Esophagus (tissue), 2 donors: ENCODE measurements around the gene TTC28. TPM values are rescaled to one million over a fixed set of nuclear protein-coding genes. Genes with fewer than 3 reads are reported as not detected.
"Not testable (repeated sequence)": the region's sequence is repeated elsewhere in the genome, so short reads cannot be mapped to it uniquely, and the experiment has no call there.

Source experiments
- H3K27ac ChIP-seq, 2 donors: one replicate each; pipeline ENCODE4 v1.5.1; 2013; ENCODE audit warnings: low read depth in 2 of 2, mild to moderate bottlenecking in 2 of 2, inconsistent platforms in 1 of 2, low read length in 1 of 2, moderate library complexity in 1 of 2
- H3K27me3 ChIP-seq, 2 donors: one replicate each; pipeline ENCODE4 v1.6.1; 2013; ENCODE audit warnings: low read length in 2 of 2, control low read depth in 1 of 2, mild to moderate bottlenecking in 1 of 2; ENCODE audit not compliant: insufficient read depth in 2 of 2, control insufficient read depth in 1 of 2
- H3K36me3 ChIP-seq, 2 donors: one replicate each; pipeline ENCODE4 v1.6.1; 2013; ENCODE audit warnings: low read length in 1 of 2; ENCODE audit not compliant: control insufficient read depth in 2 of 2, insufficient read depth in 2 of 2
- H3K4me1 ChIP-seq, 2 donors: one replicate each; pipeline ENCODE4 v1.6.1; 2013; ENCODE audit warnings: low read length in 1 of 2; ENCODE audit not compliant: control insufficient read depth in 2 of 2, insufficient read depth in 2 of 2
- H3K4me3 ChIP-seq, 2 donors: one replicate each; pipeline ENCODE4 v1.5.1; 2013; ENCODE audit warnings: low read length in 2 of 2, mild to moderate bottlenecking in 2 of 2, low read depth in 1 of 2, moderate library complexity in 1 of 2
- H3K9me3 ChIP-seq, 2 donors: one replicate each; pipeline ENCODE4 v1.6.1; 2013; ENCODE audit warnings: mild to moderate bottlenecking in 2 of 2, low read depth in 1 of 2, low read length in 1 of 2, moderate library complexity in 1 of 2; ENCODE audit not compliant: control insufficient read depth in 2 of 2, insufficient read depth in 1 of 2
- WGBS, 2 donors: extraction: QIAGEN DNeasy Blood & Tissue Kit; methylation state at CpG; one replicate each; pipeline ENCODE4 v1.1.7; 2013; 5-methylcytosine and 5-hydroxymethylcytosine counted together
- polyA plus RNA-seq, 2 donors: library from polyadenylated mRNA; stranded (reverse); fragments of 200-250 nt; gene quantifications; one replicate each; pipeline ENCODE4 v1.2.3, GENCODE V29; 2013
- donor health status: healthy with polysubstance abuse.
- donor health status: Bipolar disorder and iron deficiency.

Gene TTC28
- polyA plus RNA-seq, 2 donors, result 1.4 to 2.6 TPM

DNA sequence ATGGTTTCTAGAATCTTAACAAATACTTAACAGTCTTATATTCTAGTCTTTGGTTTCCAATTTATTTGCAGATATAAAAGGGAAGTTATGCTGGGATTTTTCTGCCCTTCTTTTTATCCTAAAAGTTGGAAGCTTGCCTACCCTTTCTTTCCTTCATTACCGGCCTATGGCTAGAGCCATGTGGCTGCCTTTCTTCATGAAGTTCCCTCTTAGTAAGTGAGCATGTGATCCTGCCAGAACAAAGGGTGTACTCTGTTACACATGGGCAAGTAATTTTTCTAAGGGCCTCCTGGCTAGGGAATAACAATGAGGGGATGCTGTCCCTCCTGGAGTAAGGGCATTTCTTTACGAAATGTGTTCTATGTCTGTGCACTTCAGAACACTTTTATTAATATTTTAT is 508.5 kb downstream of the TTC28 start:
- 58 to 72% methylated on average over 2 of the region's 2 CpGs for WGBS, 2 donors

DNA sequence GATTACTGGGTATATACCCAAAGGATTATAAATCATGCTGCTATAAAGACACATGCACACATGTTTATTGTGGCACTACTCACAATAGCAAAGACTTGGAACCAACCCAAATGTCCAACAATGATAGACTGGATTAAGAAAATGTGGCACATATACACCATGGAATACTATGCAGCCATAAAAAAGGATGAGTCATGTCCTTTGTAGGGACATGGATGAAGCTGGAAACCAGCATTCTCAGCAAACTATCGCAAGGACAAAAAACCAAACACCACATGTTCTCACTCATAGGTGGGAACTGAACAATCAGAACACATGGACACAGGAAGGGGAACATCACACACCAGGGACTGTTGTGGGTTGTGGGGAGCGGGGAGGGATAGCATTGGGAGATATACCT is 510.3 kb downstream of the TTC28 start:
- H3K27ac ChIP-seq, H3K9me3 ChIP-seq, H3K4me1 ChIP-seq, H3K36me3 ChIP-seq, H3K4me3 ChIP-seq, H3K27me3 ChIP-seq: not testable (repeated sequence)
- WGBS, 2 donors, result 96 to 98% methylated on average over 2 of the region's 2 CpGs

More for the DNA sequence above, 508.5 kb downstream of the TTC28 start:
- Histone ChIP-seq H3K4me1 (no peaks in the 10 kb centered on the region), H3K27me3 (no peaks in the 10 kb centered on the region), H3K9me3 (no peaks in the 10 kb centered on the region), H3K36me3 (no peaks in the 10 kb centered on the region), H3K27ac (no peak overlapping the region), H3K4me3 (no peak overlapping the region)

DNA sequence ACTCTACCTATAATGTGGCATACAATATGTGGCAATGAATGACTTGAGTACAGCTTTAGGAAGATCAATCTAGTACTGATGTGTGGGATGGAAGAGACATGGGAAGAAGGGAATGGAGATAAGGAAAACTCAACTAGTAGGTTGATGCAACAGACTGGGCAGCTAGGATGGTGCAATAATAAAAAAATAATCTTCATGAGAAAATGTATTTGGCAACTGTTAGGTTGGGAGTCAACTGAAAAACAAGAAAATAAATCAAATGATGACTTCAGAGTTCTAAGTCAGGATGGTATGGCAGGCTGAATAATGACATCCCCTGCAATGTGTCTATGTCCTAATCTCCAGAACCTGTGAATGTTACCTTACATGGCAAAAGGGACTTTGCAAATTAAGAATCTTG is 523.8 kb downstream of the TTC28 start:
- Histone ChIP-seq H3K27ac (no peak overlapping the region), H3K4me1 (no peaks in the 10 kb centered on the region), H3K4me3 (no peak overlapping the region)

DNA sequence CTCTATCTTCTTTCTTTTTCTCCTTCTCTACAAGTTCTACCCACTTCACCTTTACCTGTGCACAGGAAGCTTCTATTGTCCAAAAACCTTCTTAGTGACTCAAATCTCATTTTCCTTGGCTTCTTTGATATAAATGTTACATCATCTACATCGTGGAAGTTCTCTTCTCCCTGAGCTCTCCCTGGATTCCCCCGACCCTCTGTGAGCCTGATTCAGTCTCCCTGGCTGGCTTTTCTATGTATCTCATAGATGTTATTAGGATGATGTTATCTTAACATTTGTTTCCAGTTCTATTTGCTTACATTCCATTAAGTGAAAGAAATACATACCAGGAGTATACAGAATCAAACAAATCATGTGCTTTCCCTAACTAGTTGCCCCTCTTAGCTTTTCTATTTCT is 524.8 kb downstream of the TTC28 start:
- 67 to 69% methylated on average over 2 of the region's 2 CpGs for WGBS, 2 donors
- Histone ChIP-seq H3K27me3 (no peaks in the 10 kb centered on the region), H3K4me3 (no peak overlapping the region)

More for the DNA sequence above, 523.8 kb downstream of the TTC28 start:
- H3K36me3 ChIP-seq, result no peaks in the 10 kb centered on the region
- no peaks in the 10 kb centered on the region for H3K27me3 ChIP-seq
- no peaks in the 10 kb centered on the region for H3K9me3 ChIP-seq

DNA sequence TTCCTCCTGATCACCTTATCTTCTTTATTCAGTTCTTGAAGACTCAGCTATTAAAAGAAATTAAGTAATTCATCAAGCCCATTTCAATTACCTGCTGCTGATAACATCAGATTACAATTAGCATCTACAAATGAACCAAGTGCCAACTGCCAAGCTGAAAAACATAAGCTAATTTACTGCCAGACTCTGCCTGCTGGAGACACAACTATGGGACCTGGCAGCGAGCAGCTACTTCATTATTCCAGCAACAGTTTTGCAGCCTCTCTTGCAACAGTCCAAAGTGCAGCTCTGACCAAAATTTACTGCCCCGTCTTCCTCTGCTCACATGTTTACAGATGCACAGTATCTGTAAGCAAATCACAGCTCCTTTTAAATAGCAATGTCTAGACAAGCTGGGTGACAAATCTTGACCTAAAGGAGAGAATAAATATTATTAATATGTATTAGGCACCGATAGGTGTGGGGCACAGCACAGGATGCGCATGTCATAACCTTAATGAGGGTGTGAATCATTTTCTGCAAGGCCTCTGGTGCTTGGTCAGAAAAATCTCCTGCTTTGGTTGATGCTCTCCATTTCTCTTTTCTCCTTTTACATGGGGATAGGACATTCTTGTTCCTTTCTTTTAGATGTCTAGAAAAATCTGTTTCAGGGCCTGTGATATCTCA is 528.4 kb downstream of the TTC28 start:
- 76 to 83% methylated on average over 4 of the region's 4 CpGs for WGBS, 2 donors
- Histone ChIP-seq H3K27ac (no peak overlapping the region), H3K27me3 (no peaks in the 10 kb centered on the region)

More for the DNA sequence above, 524.8 kb downstream of the TTC28 start:
- no peaks in the 10 kb centered on the region for H3K4me1 ChIP-seq
- no peaks in the 10 kb centered on the region for H3K9me3 ChIP-seq
- H3K36me3 ChIP-seq, result no peaks in the 10 kb centered on the region
- H3K27ac ChIP-seq, result no peak overlapping the region

DNA sequence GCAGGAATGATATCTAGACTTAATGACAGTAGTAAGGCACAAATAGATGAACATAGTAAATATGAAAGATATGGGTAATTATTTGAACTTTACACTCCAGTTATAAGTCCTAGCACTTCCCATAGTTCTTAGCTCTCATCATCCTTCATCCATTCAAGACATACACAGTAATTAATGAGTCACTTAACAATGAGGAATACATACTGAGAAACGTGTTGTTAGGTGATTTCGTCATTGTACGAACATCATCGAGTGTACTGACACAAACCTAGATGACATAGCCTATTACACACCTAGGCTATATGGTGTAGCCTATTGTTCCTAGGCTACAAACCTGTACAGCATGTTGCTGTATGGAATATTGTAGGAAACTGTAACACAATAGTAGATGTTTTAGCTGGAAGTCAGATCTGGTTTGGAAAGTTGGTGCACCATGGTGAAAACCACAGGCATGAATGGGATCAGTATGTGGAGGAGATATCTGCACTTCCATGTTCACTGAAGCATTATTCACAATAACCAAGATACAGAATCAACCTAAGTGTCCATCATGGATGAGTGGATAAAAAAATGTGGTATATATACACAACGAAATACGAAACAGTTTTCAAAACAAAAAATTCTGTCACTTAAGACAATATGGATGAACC is 530.7 kb downstream of the TTC28 start:
- WGBS, 2 donors, result 70 to 80% methylated on average over 6 of the region's 6 CpGs
- no peak overlapping the region for H3K4me3 ChIP-seq
- H3K27me3 ChIP-seq, result no peaks in the 10 kb centered on the region
- no peaks in the 10 kb centered on the region for H3K36me3 ChIP-seq
- no peaks in the 10 kb centered on the region for H3K4me1 ChIP-seq
- no peak overlapping the region for H3K27ac ChIP-seq
- no peaks in the 10 kb centered on the region for H3K9me3 ChIP-seq

More for the DNA sequence above, 528.4 kb downstream of the TTC28 start:
- no peak overlapping the region for H3K4me3 ChIP-seq
- no peaks in the 10 kb centered on the region for H3K36me3 ChIP-seq
- no peaks in the 10 kb centered on the region for H3K9me3 ChIP-seq
- H3K4me1 ChIP-seq, result no peaks in the 10 kb centered on the region

DNA sequence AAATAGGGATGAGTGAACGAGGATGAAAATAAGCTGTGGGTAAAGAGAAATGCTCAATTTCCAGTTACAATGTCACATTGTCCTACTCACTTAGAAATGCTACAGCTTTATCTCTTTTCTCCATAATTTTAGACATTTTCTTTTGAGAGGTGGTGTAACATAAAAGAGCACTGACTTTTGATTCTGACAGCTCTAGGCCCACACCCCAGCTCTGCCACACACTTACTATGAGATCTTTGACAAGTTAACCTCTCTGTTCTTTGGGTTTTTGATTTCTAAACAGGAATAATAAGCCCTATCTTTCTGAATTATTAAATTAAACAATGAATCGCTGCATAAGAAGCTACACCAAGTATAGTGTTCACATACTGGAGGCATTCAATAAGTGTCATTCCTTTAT is 532.2 kb downstream of the TTC28 start:
- 74 to 86% methylated on average over 2 of the region's 2 CpGs for WGBS, 2 donors
- H3K4me3 ChIP-seq, result no peak overlapping the region
- no peaks in the 10 kb centered on the region for H3K9me3 ChIP-seq
- no peaks in the 10 kb centered on the region for H3K27me3 ChIP-seq
- no peaks in the 10 kb centered on the region for H3K4me1 ChIP-seq
- no peak overlapping the region for H3K27ac ChIP-seq
- no peaks in the 10 kb centered on the region for H3K36me3 ChIP-seq

DNA sequence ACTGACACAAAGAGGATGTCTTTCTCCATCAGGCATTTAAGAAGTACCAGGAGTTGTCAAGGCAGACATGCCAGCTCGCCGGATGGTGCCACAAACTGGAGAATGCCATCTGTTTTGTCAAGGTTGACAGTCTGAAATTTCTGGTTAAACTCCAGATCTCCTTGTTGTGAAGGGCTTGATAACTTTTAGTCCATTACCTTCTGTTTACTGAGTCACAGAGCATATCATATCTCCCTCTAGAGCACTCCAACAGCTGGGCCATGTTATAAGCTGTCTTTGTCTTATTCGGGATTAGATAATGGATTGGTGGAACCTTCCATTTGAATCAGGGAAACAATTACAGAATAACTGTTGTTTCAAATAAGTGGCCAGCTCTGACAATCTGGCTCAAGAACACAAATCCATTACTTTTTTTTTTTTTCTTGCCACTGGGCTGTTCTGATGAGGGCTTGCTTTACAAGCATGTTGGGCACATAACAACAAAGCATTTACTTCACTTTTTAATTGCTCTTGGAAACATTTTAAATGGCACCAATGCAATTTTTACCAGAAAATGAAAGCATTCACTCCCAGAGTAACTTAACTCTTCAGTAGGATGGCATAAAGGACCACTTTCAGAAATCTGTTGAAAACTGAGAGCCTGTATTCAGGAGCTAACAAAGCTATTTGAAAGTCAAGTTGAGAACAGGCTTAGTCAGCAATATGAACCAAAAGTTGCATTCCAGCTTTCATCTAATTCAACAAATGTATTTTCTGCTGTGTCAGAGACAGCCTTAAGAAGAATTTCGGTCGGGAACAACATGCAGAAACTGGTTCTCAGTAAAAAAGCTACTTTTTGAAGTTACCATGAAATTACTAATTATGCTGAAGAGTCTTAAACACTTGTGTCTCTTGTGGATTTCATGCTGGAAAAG is 533.0 kb downstream of the TTC28 start:
- Histone ChIP-seq H3K4me3 (no peak overlapping the region), H3K36me3 (no peaks in the 10 kb centered on the region), H3K4me1 (no peaks in the 10 kb centered on the region), H3K27me3 (no peaks in the 10 kb centered on the region), H3K9me3 (no peaks in the 10 kb centered on the region), H3K27ac (no peak overlapping the region)
- 70 to 71% methylated on average over 5 of the region's 5 CpGs for WGBS, 2 donors

DNA sequence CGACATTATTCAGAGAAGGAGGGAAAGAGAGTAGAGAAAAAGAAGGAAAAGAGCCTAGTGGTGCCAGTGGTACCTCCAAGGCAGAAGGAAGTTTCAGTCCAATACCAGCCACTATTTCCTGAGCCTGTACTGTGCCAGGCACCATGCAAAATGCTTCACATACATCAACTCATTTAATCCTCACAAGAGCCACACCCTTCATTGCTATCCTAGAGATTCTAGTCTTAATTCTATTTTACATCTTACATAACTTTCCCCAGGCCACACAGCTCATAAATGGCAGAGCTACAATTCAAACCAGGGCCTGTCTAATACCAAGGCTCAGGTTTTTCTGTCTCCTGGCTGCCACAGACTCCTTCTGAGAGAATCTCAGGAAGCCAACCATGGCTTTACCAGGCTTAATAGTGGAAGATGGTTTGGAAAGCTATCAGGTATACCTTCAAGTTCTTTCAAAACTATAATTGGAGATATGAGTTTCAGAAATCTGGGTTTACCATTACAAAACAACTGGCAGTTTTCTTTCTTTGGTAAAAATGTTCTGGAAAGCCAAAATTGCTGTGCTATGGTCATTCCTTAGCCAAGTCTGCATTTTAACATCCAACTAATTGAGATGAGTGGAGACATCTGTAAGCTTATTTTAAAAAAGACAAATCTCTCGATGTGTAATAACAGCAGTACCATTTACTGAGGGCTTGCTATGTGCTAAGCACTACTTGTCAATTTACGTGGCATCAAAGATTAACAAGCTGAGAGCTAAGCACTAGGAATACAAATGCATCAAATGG is 535.5 kb downstream of the TTC28 start:
- Histone ChIP-seq H3K27me3 (no peaks in the 10 kb centered on the region), H3K4me3 (no peak overlapping the region), H3K27ac (no peak overlapping the region), H3K4me1 (no peaks in the 10 kb centered on the region), H3K36me3 (no peaks in the 10 kb centered on the region), H3K9me3 (no peaks in the 10 kb centered on the region)
- WGBS, 2 donors, result 70 to 74% methylated on average over 3 of the region's 3 CpGs
